Measurements from ENCODE around the gene UBA6.

DNA sequence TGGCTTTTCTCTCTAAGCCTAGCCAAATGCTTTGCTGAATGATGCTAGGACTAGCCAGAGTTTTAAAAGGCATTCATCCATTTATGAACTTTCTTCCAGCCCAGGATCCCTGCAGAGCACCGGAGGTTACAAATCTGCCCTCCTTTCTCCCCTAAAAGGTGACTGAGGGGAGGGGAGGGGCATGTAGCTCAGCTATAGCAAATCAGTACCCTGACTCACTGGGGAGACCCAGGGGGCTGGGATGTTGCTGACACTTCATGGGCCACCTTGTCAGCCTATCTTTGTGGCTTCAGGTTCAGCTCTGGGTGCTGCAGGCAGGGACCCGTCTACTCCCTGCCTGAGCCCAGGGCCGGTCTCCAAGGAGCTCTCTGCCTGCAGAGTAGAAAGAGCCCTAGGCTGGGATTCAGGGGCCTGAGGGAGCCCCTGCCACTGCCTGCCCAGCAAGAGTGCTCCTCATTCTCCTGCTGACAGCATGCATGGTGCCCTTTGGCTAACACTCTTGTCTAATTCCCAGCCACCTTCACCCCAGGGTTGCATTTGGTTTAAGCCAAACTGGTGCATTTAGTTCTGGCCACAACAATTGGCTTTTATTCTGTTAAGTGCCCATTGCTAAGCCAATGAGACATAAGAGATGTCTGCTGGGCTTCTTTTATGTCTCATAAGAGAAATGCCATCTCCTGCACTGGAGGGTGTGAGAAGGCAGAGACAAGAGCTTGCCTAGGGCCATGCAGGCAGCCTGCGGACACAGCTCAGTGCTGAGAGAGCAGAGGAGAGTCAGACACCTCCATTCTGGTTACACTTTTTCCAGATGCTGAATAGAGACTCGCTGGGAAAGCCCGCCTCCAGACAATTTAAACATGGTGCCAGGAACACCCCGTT, 11.9 kb upstream of the UBA6 start:
- no peak for TF ChIP-seq CTCF (IDR thresholded peaks at IDR 0.05)
- no peak for TF ChIP-seq POLR2A (IDR thresholded peaks at IDR 0.05)
- no peak for TF ChIP-seq POLR2AphosphoS5 (IDR thresholded peaks at IDR 0.05)
